Endothelial cell of umbilical vein (primary cell): ENCODE results near the gene PSKH1. TPM values are rescaled to one million over a fixed set of nuclear protein-coding genes. Genes with fewer than 3 reads are reported as not detected.

ENCODE experiments used
- BruUV-seq: library from RNA; stranded (reverse); fragments of 400-500 nt; replicated peaks from 2 replicates; lab custom pipeline; 2021; lab: Mats Ljungman, UMichigan
- CTCF ChIA-PET: fragments of 300-600, 350-600 bp; sonication (Branson Sonifier 250); formaldehyde crosslinking; loops from one replicate; lab custom pipeline; 2021; ENCODE audit warnings: antibody characterized with exemption, inconsistent platforms; lab: Charles Lee
- POLR2A ChIA-PET: fragments of 300-600, 350-600 bp; sonication (Branson Sonifier 250); formaldehyde crosslinking; loops from one replicate; lab custom pipeline; 2021; ENCODE audit warnings: antibody characterized with exemption, inconsistent platforms; lab: Charles Lee
- DNase-seq: peaks from one replicate; pipeline ENCODE4 v3.0.0-alpha.2; 2011; ENCODE audit warnings: low read depth, low spot score
- FAIRE-seq: peaks from 2 replicates; lab custom pipeline; 2011; peaks lifted over from hg19 to GRCh38; lab: Jason Lieb, UNC
- H2AFZ ChIP-seq: 2 replicates; pipeline ENCODE4 v1.6.0; 2012; ENCODE audit warnings: low read depth, low read length, control low read depth, inconsistent platforms
- H3K27ac ChIP-seq: 2 replicates; pipeline ENCODE4 v1.5.1; 2011; ENCODE audit warnings: low read depth, mild to moderate bottlenecking, control low read depth, low read length, moderate library complexity; ENCODE audit not compliant: insufficient read depth
- H3K27me3 ChIP-seq, 2 experiments: 2 replicates each; pipeline versions ENCODE4 v1.6.0 to v1.6.1; 2011; ENCODE audit warnings: low read length in 2 of 2, mixed read lengths in 1 of 2; ENCODE audit not compliant: control insufficient read depth in 2 of 2, insufficient read depth in 2 of 2
- H3K36me3 ChIP-seq, 2 experiments: 2 replicates in 1 of 2; 3 replicates in 1 of 2; pipeline ENCODE4 v1.5.1; 2011; ENCODE audit warnings: low read length in 2 of 2, mild to moderate bottlenecking in 1 of 2, moderate library complexity in 1 of 2; ENCODE audit not compliant: control insufficient read depth in 2 of 2, insufficient read depth in 2 of 2; ENCODE audit errors: extremely low read depth in 1 of 2
- H3K4me1 ChIP-seq: 3 replicates; pipeline ENCODE4 v1.5.1; 2011; ENCODE audit warnings: mild to moderate bottlenecking, low read length; ENCODE audit not compliant: control insufficient read depth, insufficient read depth; ENCODE audit errors: extremely low read depth
- H3K4me2 ChIP-seq: 2 replicates; pipeline ENCODE4 v1.6.1; 2011; ENCODE audit warnings: low read length, control low read depth, mixed read lengths; ENCODE audit not compliant: insufficient read depth
- H3K4me3 ChIP-seq, 3 experiments: fragments of 200-600 bp in 1 of 3; sonication (generic), shearing (Covaris generic) in 1 of 3; replicated peaks in 1 of 3; 2 replicates each; pipeline ENCODE4 v1.5.1; 2011 to 2016; ENCODE audit warnings: control low read depth in 3 of 3, low read length in 3 of 3, mild to moderate bottlenecking in 2 of 3, inconsistent platforms in 1 of 3, low read depth in 1 of 3, moderate library complexity in 1 of 3; ENCODE audit not compliant: insufficient read depth in 1 of 3
- H3K79me2 ChIP-seq: 2 replicates; pipeline ENCODE4 v1.6.0; 2012; ENCODE audit warnings: low read length, inconsistent platforms; ENCODE audit not compliant: control insufficient read depth, insufficient read depth
- H3K9ac ChIP-seq: replicated peaks from 2 replicates; pipeline ENCODE3; 2011; ENCODE audit warnings: low read length, control low read depth; ENCODE audit not compliant: insufficient read depth; ENCODE audit errors: extremely low read depth
- H3K9me1 ChIP-seq: replicated peaks from 3 replicates; pipeline ENCODE4 v1.6.0; 2011; ENCODE audit warnings: mild to moderate bottlenecking, low read length; ENCODE audit not compliant: control insufficient read depth, insufficient read depth; ENCODE audit errors: extremely low read depth
- H3K9me3 ChIP-seq: replicated peaks from 2 replicates; pipeline ENCODE4 v1.5.1; 2012; ENCODE audit warnings: low read length, inconsistent platforms; ENCODE audit not compliant: control insufficient read depth, insufficient read depth
- H4K20me1 ChIP-seq: replicated peaks from 2 replicates; pipeline ENCODE3; 2011; ENCODE audit warnings: mild to moderate bottlenecking, low read length; ENCODE audit not compliant: control insufficient read depth, insufficient read depth; ENCODE audit errors: extremely low read depth
- CTCF ChIP-seq, 2 donors: IDR thresholded peaks; 1 replicate in 1 of 2; 2 replicates in 1 of 2; pipeline ENCODE4 v1.5.1; 2011; ENCODE audit warnings: low read length in 2 of 2, mild to moderate bottlenecking in 2 of 2, moderate library complexity in 2 of 2, control low read depth in 1 of 2, inconsistent platforms in 1 of 2, low read depth in 1 of 2; ENCODE audit not compliant: insufficient read depth in 1 of 2; ENCODE audit errors: extremely low read depth in 1 of 2
- EZH2 ChIP-seq: IDR thresholded peaks from 2 replicates; pipeline ENCODE4 v1.6.1; 2012; ENCODE audit warnings: borderline replicate concordance, low read depth, mild to moderate bottlenecking, moderate library complexity, low read length, inconsistent platforms; ENCODE audit not compliant: severe bottlenecking
- FOS ChIP-seq: IDR thresholded peaks from 2 replicates; pipeline ENCODE4 v1.6.1; 2011; ENCODE audit warnings: mild to moderate bottlenecking, low read length, moderate library complexity, borderline replicate concordance; ENCODE audit not compliant: insufficient read depth
- MAX ChIP-seq: IDR thresholded peaks from 2 replicates; pipeline ENCODE4 v1.6.1; 2011; ENCODE audit not compliant: insufficient read depth, insufficient read length
- POLR2A ChIP-seq: IDR thresholded peaks from 2 replicates; pipeline ENCODE4 v1.6.1; 2012; ENCODE audit warnings: low read depth, mild to moderate bottlenecking, control low read depth, low read length
- dilution Hi-C: fragments of 300-500 bp; cut with MboI; formaldehyde crosslinking; loops from one replicate; pipeline ENCODE4 v1.15.0; 2019; ENCODE audit warnings: low sequenced_read_pairs; ENCODE audit not compliant: extremely low pct_ligation_motif_present
- intact Hi-C: fragments of 100-400 bp; cut with micrococcal nuclease; formaldehyde crosslinking; loops from one replicate; pipeline ENCODE4 v1.10.0; 2022
- polyA plus RNA-seq, 4 experiments: library from polyadenylated mRNA; depleted of rRNA in 3 of 4; stranded (reverse) in 3 of 4; unstranded in 1 of 4; fragments of >200 nt; gene quantifications; 2 replicates each; pipeline versions ENCODE4 v1.2.1 to v1.2.3, GENCODE V29; 2011 to 2012; ENCODE audit warnings: missing spikeins in 1 of 4
- total RNA-seq: library from RNA; stranded (reverse); gene quantifications from 2 replicates; pipeline ENCODE4 v1.2.3, GENCODE V29; 2021

The PSKH1 gene
- total and polyA plus RNA-seq, 2 donors (not counting 3 experiments of a cell fraction or from before 2014, with no cell fraction given), result 25.9 to 42.6 TPM

- Histone ChIP-seq H3K4me3 (no peak overlapping the region), H3K27me3 (no peaks in the 10 kb centered on the region), H3K4me1 (peaks cover 10% of the 10 kb centered on the region), H3K9me1 (no peaks in the 10 kb centered on the region), H3K9ac (no peak overlapping the region), H3K36me3 (peaks cover 0 to 26% of the 10 kb centered on the region in 2 experiments), H3K4me2 (no peak overlapping the region), H3K79me2 (no peaks in the 10 kb centered on the region), H3K27ac (no peak overlapping the region), H2AFZ (no peak overlapping the region), H4K20me1 (no peaks in the 10 kb centered on the region), H3K9me3 (no peaks in the 10 kb centered on the region)
- DNase-seq, result no peak
- intact Hi-C loops, result loop anchor here (10.0 kb wide), 1 partner anchor 398 kb away; the partner anchor contains the start of gene RIPOR1
- CTCF ChIA-PET, result interaction anchor here (0.7 to 1.6 kb wide), 3 partner anchors 39 to 106 kb away, joined by 3 to 8 read pairs (median 3); partner anchors contain the start of gene NRN1L
- dilution Hi-C loops, result loop anchor here (25.0 kb wide), 1 partner anchor 235 kb away; no protein-coding TSS in a partner anchor
- BruUV-seq, result no TSS peak
- TF ChIP-seq MAX (no peak), EZH2 (no peak), CTCF (IDR thresholded peaks at IDR 0.05; ENCODE audit: extremely low read depth in 1 of 2, insufficient read depth in 1 of 2, low read depth in 1 of 2, low read length in 2 of 2) (no peak), FOS (no peak), POLR2A (no peak)
- FAIRE-seq, result no peak
- POLR2A ChIA-PET, result no interaction called here
Observed at GRCh38 chr16:67922740-67923139, 29.7 kb downstream of the PSKH1 start.
